ENCODE measurements around the gene PDE1A.

Gene PDE1A

DNA sequence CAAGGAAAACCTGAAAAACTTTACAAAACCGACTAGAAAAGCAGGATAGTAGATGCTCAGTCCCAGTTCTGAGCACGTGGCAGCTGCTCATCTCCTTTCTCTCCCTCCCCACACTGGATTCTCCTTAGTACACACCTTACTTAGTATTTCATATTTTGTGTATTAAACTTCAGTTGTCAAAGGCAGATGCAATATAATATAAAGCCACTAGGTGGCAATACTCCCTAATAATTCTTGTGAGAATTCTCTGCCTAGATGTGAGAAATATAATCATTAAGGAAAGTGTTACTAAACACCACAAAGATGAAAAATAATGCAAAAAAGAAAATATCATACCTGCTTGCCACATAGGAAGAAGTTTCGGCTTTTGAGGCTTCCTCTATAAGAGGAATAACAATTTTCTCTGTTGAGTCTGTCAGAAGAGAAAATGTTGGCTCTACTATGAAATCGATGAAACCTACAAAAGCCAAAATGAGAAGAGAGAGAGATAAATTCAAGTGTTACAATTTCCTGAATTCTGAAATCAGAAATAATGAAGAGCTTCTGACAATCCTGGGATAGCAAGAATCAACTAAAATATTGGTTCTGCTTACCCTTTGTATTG lies 240.6 kb downstream of the PDE1A start:
- Mint-ChIP-seq H3K4me1 (no peaks in the 10 kb centered on the region), H3K9me3 (peaks cover 4% of the 10 kb centered on the region), H3K36me3 (no peaks in the 10 kb centered on the region), H3K27ac (no peak overlapping the region), H3K4me3 (no peak overlapping the region)
- DNase-seq (ENCODE audit: low spot score in 2 of 2) (no peak), ATAC-seq (peak; percentile 19)

DNA sequence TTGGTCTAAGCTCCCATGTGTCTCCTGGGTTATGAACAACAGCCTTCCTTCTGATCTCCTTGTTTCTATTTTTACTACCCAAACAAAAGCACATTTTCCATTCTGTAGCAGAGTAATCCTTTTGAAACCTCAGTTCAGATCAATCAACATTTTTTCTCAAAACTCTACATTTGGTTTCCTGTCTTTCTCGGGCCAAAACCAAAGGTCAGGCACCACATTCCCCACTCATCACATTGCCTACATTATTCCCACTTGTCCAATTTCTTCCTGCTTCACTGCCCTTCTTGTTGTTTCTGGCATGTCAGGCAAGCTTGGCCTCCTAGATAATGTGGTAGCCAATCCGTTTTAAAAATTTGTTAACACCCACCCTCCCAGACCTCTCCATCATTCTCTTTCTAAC lies 244.4 kb downstream of the PDE1A start:
- Mint-ChIP-seq H3K4me3 (no peak overlapping the region), H3K9me3 (peaks cover 4% of the 10 kb centered on the region)

DNA sequence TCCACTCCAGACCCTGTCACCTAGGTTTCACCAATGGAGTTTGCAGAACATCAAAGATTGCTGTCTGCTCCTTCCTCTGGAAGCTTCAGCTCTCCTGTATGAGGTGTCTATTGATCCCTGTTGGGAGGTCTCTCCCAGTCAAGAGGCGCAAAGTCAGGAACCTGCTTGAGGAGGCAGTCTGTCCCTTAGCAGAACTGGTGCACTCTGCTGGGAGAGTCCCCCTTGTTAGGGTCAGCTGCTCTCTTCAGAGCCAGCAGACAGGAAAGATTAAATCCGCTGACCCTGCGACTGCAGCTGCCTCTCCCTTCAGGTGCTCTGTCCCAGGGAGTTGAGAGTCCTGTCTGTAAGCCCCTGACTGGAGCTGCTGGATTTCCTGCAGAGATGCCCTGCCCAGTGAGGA lies 245.5 kb downstream of the PDE1A start:
- H3K27ac Mint-ChIP-seq, result no peak overlapping the region
- DNase-seq (ENCODE audit: low spot score in 2 of 2), result no peak
- no peaks in the 10 kb centered on the region for H3K4me1 Mint-ChIP-seq
- peaks cover 4% of the 10 kb centered on the region for H3K9me3 Mint-ChIP-seq
- no peak for ATAC-seq
- no peak overlapping the region for H3K4me3 Mint-ChIP-seq
- H3K36me3 Mint-ChIP-seq, result no peaks in the 10 kb centered on the region

More for the DNA sequence above, 244.4 kb downstream of the PDE1A start:
- Mint-ChIP-seq H3K4me1 (no peaks in the 10 kb centered on the region), H3K36me3 (no peaks in the 10 kb centered on the region), H3K27ac (no peak overlapping the region)
- DNase-seq (ENCODE audit: low spot score in 2 of 2) (no peak), ATAC-seq (no peak)

DNA sequence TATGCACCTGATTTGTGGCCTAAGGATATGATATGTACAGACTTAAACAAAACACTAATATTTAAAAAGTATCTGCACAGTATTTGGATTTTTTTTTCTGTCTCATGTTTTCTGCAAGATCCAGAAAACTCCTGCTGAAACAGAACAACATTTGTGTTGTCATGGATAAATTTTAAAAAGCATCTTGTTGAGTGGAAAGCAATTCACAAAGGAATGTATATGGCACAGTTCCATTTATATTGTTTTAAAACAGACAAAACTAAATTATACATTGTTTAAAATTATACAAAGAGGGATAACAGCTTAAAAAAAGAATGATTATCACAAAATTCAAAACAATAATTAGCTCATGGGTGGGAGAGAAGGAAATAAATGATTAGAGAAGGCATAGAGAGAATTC lies 247.7 kb downstream of the PDE1A start:
- Mint-ChIP-seq H3K9me3 (peaks cover 4% of the 10 kb centered on the region), H3K4me3 (no peak overlapping the region), H3K4me1 (no peaks in the 10 kb centered on the region), H3K36me3 (no peaks in the 10 kb centered on the region), H3K27ac (no peak overlapping the region)
- no peak for DNase-seq (ENCODE audit: low spot score in 2 of 2)
- no peak for ATAC-seq

DNA sequence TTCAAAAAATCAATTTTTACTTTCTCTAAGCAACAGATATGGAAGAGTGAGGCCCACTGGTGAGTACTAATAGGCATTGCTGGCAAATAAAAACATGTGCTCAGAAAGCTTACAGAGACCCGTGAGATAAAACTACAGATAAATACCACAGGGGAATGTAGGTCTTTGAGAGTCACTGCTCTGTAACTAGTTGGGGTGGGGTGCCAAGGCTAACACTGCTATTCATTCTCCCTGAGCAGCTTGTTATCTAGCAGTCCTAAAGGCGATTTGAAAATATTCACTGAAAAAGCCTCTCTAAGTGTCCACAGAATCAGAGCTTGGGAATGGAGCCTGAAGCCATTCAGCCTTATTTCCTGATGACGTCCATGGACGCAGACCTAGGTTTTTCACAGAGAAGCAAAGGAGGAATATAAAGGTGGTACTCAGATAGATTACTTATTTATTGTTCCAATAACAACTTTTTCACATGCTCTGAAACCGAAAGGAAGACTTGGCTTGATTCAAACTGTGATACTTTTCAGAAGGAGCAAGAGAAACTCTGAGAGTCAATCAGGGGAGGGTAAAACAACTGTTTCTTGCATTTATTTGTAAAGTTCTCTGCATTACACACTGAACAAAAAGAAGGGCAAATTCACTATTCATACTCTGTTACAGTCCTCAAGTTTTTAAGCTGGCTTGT lies 252.8 kb downstream of the PDE1A start:
- no peak overlapping the region for H3K4me3 Mint-ChIP-seq
- H3K27ac Mint-ChIP-seq, result no peak overlapping the region
- DNase-seq (ENCODE audit: low spot score in 2 of 2) (no peak), ATAC-seq (no peak)
- no peaks in the 10 kb centered on the region for H3K9me3 Mint-ChIP-seq
- H3K4me1 Mint-ChIP-seq, result no peaks in the 10 kb centered on the region
- no peaks in the 10 kb centered on the region for H3K36me3 Mint-ChIP-seq

DNA sequence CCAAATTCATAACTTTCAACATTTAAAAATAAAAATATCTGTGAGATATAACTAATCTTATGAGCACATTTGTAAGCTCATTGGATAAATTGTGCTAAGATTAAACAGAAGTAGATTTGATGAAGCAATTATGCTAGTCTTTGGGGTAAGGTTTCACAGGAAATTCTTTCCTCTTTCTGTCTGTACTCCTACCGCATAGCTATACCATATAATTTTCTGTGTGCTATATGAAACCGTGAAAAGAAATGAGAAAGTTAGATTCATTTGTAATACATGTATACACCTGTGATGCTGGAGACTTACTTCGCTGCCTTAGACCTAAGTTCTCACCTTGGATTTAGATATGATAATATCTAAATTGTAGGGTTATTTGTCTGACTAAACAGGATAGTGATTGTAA lies 256.5 kb downstream of the PDE1A start:
- ATAC-seq (no peak), DNase-seq (ENCODE audit: low spot score in 2 of 2) (no peak)
- H3K4me1 Mint-ChIP-seq, result no peaks in the 10 kb centered on the region
- no peaks in the 10 kb centered on the region for H3K36me3 Mint-ChIP-seq
- no peaks in the 10 kb centered on the region for H3K9me3 Mint-ChIP-seq
- no peak overlapping the region for H3K27ac Mint-ChIP-seq
- H3K4me3 Mint-ChIP-seq, result no peak overlapping the region

DNA sequence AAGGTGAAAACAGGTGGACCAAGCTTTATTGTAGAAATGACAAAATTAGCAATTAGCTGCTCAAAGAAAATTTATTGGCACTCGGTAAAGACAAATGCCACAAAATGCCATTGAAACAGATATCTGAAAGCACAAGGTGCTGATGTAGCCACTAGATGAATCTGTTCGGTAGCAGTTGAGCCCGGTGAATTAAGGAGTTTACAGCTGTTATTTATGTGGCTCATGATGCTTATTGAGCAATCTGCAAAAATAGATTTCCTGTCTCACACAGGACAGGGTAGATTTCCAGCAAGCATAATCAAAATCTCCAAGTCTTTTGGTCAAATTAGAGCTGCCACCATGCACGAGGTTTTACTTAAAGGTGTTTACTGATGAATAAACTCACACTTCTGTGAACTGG lies 259.0 kb downstream of the PDE1A start:
- no peaks in the 10 kb centered on the region for H3K4me1 Mint-ChIP-seq
- H3K27ac Mint-ChIP-seq, result no peak overlapping the region
- no peak for DNase-seq (ENCODE audit: low spot score in 2 of 2)
- no peaks in the 10 kb centered on the region for H3K9me3 Mint-ChIP-seq
- no peak for ATAC-seq
- no peaks in the 10 kb centered on the region for H3K36me3 Mint-ChIP-seq
- no peak overlapping the region for H3K4me3 Mint-ChIP-seq

DNA sequence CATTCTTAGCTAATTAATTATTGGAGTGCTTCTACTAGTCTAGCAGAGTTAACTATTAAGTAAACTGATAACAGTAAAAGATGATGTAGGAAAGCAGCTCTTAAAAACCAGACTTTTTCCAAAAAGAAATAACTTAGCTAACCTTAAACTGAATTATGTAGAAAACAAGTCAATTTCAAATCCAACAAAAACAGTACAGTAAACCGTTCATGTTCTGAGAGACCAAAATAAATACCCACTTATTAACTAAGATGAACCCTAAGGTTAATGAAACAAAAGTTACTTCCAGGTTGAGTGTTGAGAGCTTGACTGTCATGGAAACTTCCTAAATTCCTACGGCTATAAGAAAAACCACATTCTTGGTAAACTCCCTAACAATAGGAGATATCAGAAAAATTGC lies 260.0 kb downstream of the PDE1A start:
- Mint-ChIP-seq H3K4me3 (no peak overlapping the region), H3K4me1 (no peaks in the 10 kb centered on the region), H3K27ac (no peak overlapping the region), H3K36me3 (no peaks in the 10 kb centered on the region), H3K9me3 (no peaks in the 10 kb centered on the region)
- ATAC-seq (no peak), DNase-seq (ENCODE audit: low spot score in 2 of 2) (no peak)

DNA sequence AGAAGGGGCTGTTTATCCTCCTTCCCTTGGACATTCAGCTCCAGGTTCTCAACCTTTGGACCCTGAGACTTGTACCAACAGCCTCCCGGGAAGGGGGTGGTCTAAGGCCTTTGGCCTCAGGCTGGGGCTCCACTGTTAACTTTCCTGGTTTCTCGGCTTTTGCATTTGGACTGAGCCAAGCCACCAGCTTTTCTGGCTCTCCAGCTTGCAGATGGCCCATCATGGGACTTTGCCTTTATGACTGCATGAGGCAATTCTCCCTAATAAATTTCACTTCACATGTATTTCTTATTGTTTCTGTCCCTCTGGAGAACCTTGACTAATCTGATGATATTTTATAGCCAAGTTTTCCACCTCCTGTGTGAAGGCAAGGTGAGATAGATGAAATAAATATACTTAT lies 260.4 kb downstream of the PDE1A start:
- H3K27ac Mint-ChIP-seq, result no peak overlapping the region
- ATAC-seq (no peak), DNase-seq (ENCODE audit: low spot score in 2 of 2) (no peak)
- H3K36me3 Mint-ChIP-seq, result no peaks in the 10 kb centered on the region
- no peak overlapping the region for H3K4me3 Mint-ChIP-seq
- H3K4me1 Mint-ChIP-seq, result no peaks in the 10 kb centered on the region
- H3K9me3 Mint-ChIP-seq, result no peaks in the 10 kb centered on the region

DNA sequence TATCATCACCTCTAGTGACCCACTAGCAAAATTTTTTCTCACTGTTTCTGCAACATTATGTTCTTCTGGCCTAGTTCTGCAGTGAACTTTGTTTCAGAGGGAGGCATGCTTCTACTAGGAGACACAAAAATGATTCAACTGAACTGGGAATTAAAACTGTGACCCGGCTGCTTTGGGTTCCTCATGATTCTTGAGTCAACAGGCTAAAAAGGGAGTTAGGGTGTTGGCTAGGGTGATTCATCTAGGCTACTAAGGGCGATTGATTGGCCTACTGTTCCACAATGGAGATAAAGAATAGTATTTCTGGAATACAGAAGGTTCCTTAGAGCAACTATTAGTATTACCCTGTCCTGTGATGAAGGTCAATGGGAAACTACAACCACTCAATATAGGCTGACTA lies 261.6 kb downstream of the PDE1A start:
- Mint-ChIP-seq H3K4me1 (no peaks in the 10 kb centered on the region), H3K4me3 (no peak overlapping the region), H3K9me3 (no peaks in the 10 kb centered on the region), H3K36me3 (no peaks in the 10 kb centered on the region), H3K27ac (no peak overlapping the region)
- DNase-seq (ENCODE audit: low spot score in 2 of 2) (no peak), ATAC-seq (no peak)

DNA sequence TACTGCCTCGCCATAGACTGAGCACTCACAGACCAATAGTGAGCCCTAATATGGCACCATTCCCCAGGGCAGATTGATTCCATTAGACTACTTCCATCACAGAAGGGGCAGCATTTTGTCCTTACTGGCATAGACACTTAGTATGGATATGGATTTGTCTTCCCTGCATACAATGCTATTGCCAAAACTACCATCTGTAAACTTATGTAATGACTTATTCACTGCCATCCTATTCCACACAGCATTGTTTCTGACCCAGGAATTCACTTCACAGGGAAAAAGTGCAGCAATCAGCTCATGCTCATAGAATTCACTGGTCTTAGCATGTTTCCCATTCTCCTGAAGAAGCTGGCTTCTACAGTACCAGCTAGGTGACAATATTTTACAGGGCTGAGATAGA lies 262.1 kb downstream of the PDE1A start:
- no peak overlapping the region for H3K27ac Mint-ChIP-seq
- no peaks in the 10 kb centered on the region for H3K9me3 Mint-ChIP-seq
- no peaks in the 10 kb centered on the region for H3K4me1 Mint-ChIP-seq
- ATAC-seq, result no peak
- no peak overlapping the region for H3K4me3 Mint-ChIP-seq
- DNase-seq (ENCODE audit: low spot score in 2 of 2), result no peak
- H3K36me3 Mint-ChIP-seq, result no peaks in the 10 kb centered on the region

DNA sequence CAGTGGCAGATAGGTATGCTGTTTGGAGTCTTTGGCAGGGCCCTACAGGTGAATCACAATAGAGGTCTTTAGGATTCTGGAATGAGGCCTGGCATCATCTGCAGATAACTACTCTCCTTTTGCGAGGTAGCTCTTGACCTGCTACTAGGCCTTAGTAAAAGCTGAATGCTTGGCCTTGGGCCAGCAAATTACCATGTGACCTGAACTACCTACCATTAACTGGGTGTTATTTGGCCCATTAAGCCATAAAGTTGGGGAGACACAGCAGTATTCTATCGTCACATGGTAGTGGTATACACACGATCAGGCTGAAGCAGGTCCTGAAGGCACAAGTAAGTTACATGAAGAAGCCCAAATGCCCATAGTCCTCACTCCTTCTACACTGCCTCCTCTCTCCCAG lies 263.0 kb downstream of the PDE1A start:
- DNase-seq (ENCODE audit: low spot score in 2 of 2) (no peak), ATAC-seq (peak; percentile 36)
- Mint-ChIP-seq H3K9me3 (no peaks in the 10 kb centered on the region), H3K4me1 (no peaks in the 10 kb centered on the region), H3K4me3 (no peak overlapping the region), H3K27ac (no peak overlapping the region), H3K36me3 (no peaks in the 10 kb centered on the region)

DNA sequence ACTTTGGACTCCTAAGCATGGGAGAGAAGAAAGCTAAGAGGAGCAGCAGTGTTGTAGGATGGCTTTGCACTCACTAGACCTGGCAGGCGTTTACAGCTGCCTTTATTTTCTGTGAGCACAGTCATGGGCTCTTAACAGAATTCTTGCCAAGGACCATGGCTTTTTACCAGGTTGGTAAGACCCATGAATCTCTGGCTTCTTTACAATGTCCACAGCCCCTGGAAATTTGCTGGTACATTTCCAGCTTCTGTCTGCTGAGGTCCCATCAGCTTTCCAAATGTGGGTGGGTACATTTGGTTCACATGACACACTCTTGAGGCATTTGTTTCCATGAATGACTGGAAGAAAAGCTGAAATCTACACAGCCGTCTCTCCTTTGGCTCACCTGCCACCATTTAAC lies 278.5 kb downstream of the PDE1A start:
- Mint-ChIP-seq H3K4me3 (no peak overlapping the region), H3K27ac (no peak overlapping the region), H3K36me3 (no peaks in the 10 kb centered on the region), H3K4me1 (no peaks in the 10 kb centered on the region), H3K9me3 (no peaks in the 10 kb centered on the region)
- ATAC-seq (no peak), DNase-seq (ENCODE audit: low spot score in 2 of 2) (no peak)

DNA sequence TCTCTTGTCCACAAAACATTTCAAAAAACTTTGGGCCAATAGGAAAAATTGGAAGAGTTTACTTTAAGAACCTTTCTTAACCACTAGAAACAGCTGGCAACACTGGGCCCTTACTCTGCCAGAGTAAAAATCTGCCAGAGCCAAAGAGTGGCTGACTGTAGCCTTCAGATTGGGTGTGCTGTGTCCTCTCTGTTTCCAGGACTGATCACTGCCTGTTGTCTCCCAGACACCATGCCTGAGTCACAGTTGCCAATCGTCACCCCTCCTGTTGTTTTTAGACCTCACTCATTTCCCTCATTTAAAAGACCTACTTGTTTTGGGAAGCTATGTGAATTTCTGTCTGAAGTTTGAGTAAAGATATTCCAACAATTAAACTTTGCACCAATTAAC lies 282.1 kb downstream of the PDE1A start:
- H3K9me3 Mint-ChIP-seq, result no peaks in the 10 kb centered on the region
- no peak for ATAC-seq
- no peaks in the 10 kb centered on the region for H3K4me1 Mint-ChIP-seq
- no peak for DNase-seq (ENCODE audit: low spot score in 2 of 2)
- H3K27ac Mint-ChIP-seq, result no peak overlapping the region
- H3K36me3 Mint-ChIP-seq, result no peaks in the 10 kb centered on the region
- no peak overlapping the region for H3K4me3 Mint-ChIP-seq

DNA sequence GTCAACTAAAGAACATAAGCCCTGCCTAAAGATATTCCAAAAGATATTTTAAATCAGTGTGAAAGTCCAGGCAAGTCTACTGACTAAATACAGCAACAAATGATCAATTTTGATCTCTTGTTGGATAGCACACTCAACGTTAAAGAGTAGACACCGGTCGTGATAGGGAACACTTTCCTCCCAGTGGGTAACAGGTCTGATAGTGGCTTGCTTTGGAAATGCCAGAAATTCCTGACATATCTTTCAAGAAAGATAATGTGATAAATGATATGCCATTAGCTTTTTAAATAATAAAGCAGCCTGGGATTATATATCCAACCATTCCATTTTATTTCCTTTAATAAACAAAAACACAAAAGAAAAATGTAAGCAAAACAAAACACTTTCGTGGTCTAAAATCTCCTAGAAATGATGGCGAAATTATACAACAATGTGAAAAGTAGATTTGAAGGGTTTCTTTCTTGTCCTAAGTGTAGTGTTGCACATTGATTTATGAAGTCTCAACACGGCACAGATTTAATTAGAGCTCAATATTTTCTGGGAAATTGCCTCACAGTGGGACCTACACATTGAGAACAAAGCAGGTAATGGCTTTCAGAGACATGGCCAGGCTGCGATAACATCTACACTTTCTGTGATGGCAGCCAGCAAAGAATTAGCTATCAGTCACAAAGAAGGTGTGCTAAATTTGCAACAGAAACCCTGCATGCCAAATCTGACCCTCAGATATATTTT lies 282.6 kb downstream of the PDE1A start:
- Mint-ChIP-seq H3K27ac (no peak overlapping the region), H3K4me1 (no peaks in the 10 kb centered on the region), H3K36me3 (no peaks in the 10 kb centered on the region), H3K4me3 (no peak overlapping the region), H3K9me3 (no peaks in the 10 kb centered on the region)
- no peak for ATAC-seq
- no peak for DNase-seq (ENCODE audit: low spot score in 2 of 2)

DNA sequence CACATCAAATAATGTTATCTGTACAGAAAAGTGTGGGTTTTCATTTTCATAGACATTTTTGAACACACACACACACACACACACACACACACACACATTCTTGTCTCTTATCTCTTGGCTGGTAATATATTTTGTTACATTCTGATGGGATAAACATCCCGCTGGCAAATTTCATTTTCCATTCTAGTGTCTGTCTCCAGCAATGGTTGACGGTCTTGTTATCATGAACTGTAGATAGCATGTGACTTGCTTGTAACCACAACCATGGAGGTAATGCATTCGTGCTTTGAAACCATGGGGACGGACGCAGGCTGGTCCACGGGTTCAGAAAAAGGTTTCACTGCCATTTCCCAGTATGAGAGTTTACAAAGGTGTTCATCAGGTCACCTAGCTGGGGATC lies 284.8 kb downstream of the PDE1A start:
- ATAC-seq (no peak), DNase-seq (ENCODE audit: low spot score in 2 of 2) (no peak)
- no peak overlapping the region for H3K4me3 Mint-ChIP-seq
- H3K9me3 Mint-ChIP-seq, result no peaks in the 10 kb centered on the region
- H3K27ac Mint-ChIP-seq, result no peak overlapping the region
- H3K4me1 Mint-ChIP-seq, result no peaks in the 10 kb centered on the region
- no peaks in the 10 kb centered on the region for H3K36me3 Mint-ChIP-seq
